ENCODE results near the gene FHOD1. TPM values are rescaled to one million over a fixed set of nuclear protein-coding genes. Genes with fewer than 3 reads are reported as not detected.

The FHOD1 gene
- polyA plus RNA-seq, 3 donors from 2014 or later = 3.5 to 8.2 (median 4.8) TPM

Other genes starting within 250 kb of the FHOD1 start
- gene CBFB, start 218.3 kb downstream of the FHOD1 start, polyA plus RNA-seq = 100 to 1,000 TPM in 1 of 3 donors, 10 to 100 TPM in 2; 93.5 to 118 (median 95.2) TPM
- gene PHAF1, start 137.5 kb downstream of the FHOD1 start, polyA plus RNA-seq = 10 to 100 TPM in 2 of 3 donors, 1 to 10 TPM in 1; 5.7 to 15.1 (median 14.4) TPM
- under 1 TPM in 2 of 3 donors, not detected in 1; 0.13 to 0.18 TPM for gene B3GNT9, start 96.5 kb downstream of the FHOD1 start, polyA plus RNA-seq
- gene TRADD, start 87.6 kb downstream of the FHOD1 start, polyA plus RNA-seq = 10 to 100 TPM; 44.9 to 53.7 (median 49.4) TPM
- gene FBXL8, start 87.5 kb downstream of the FHOD1 start, polyA plus RNA-seq = 1 to 10 TPM; 3.8 to 7.4 (median 5.7) TPM
- not detected for gene HSF4, start 82.7 kb downstream of the FHOD1 start, polyA plus RNA-seq
- gene NOL3, start 76.9 kb downstream of the FHOD1 start, polyA plus RNA-seq = under 1 TPM in 2 of 3 donors, not detected in 1; 0.18 to 0.47 TPM
- under 1 TPM in 1 of 3 donors, not detected in 2; 1.00 TPM for gene MATCAP1, start 63.5 kb downstream of the FHOD1 start, polyA plus RNA-seq
- not detected for gene EXOC3L1, start 57.3 kb downstream of the FHOD1 start, polyA plus RNA-seq
- gene E2F4, start 55.3 kb downstream of the FHOD1 start, polyA plus RNA-seq = 10 to 100 TPM; 42.7 to 85.3 (median 76.0) TPM
- gene ELMO3, start 48.4 kb downstream of the FHOD1 start, polyA plus RNA-seq = not detected
- 100 to 1,000 TPM; 104 to 154 (median 107) TPM for gene TMEM208, start 20.4 kb downstream of the FHOD1 start, polyA plus RNA-seq
- gene SLC9A5, start 1.5 kb upstream of the FHOD1 start, polyA plus RNA-seq = under 1 TPM in 1 of 3 donors, not detected in 2; 0.46 TPM
- gene PLEKHG4, start 32.1 kb upstream of the FHOD1 start, polyA plus RNA-seq = 1 to 10 TPM; 3.7 to 8.1 (median 5.3) TPM
- not detected for gene KCTD19, start 79.3 kb upstream of the FHOD1 start, polyA plus RNA-seq
- not detected for gene LRRC36, start 79.3 kb upstream of the FHOD1 start, polyA plus RNA-seq
- under 1 TPM in 2 of 3 donors, not detected in 1; 0.22 to 0.78 TPM for gene TPPP3, start 146.0 kb upstream of the FHOD1 start, polyA plus RNA-seq
- under 1 TPM in 2 of 3 donors, not detected in 1; 0.64 to 0.71 TPM for gene ZDHHC1, start 169.0 kb upstream of the FHOD1 start, polyA plus RNA-seq
- not detected for gene HSD11B2, start 183.6 kb upstream of the FHOD1 start, polyA plus RNA-seq
- 100 to 1,000 TPM; 192 to 330 (median 205) TPM for gene ATP6V0D1, start 233.7 kb upstream of the FHOD1 start, polyA plus RNA-seq
- not detected for gene AGRP, start 236.1 kb upstream of the FHOD1 start, polyA plus RNA-seq

Measured in immature natural killer cell (primary cell).